CD4-positive, alpha-beta memory T cell (primary cell): ENCODE results near the gene B3GNT3. TPM values are rescaled to one million over a fixed set of nuclear protein-coding genes. Genes with fewer than 3 reads are reported as not detected.

ENCODE experiments used
- CTCF ChIA-PET: fragments of 350-600 bp; sonication (Branson Sonifier 250); formaldehyde crosslinking; loops from one replicate; lab custom pipeline; 2021; ENCODE audit warnings: inconsistent platforms; ENCODE audit not compliant: partially characterized antibody; lab: Charles Lee
- POLR2A ChIA-PET: fragments of 350-600 bp; sonication (Branson Sonifier 250); formaldehyde crosslinking; loops from one replicate; lab custom pipeline; 2021; ENCODE audit not compliant: partially characterized antibody; lab: Charles Lee
- DNase-seq, 5 donors: peaks; one replicate each; pipeline versions ENCODE4 v3.0.0 to v3.0.0-alpha.2; 2020 to 2022; ENCODE audit warnings: mixed read lengths in 1 of 5
- H3K27ac ChIP-seq: one replicate; pipeline ENCODE4 v1.7.0; 2013; ENCODE audit warnings: low read depth, low read length
- H3K27me3 ChIP-seq: 2 replicates; pipeline ENCODE4 v1.7.0; 2013; ENCODE audit warnings: mild to moderate bottlenecking, low read length, moderate library complexity; ENCODE audit not compliant: insufficient read depth
- H3K36me3 ChIP-seq: 2 replicates; pipeline ENCODE4 v1.7.0; 2013; ENCODE audit warnings: mild to moderate bottlenecking, low read length, moderate library complexity; ENCODE audit not compliant: insufficient read depth
- H3K4me1 ChIP-seq: 2 replicates; pipeline ENCODE4 v1.7.0; 2013; ENCODE audit warnings: mild to moderate bottlenecking, low read length, moderate library complexity; ENCODE audit not compliant: insufficient read depth
- H3K4me3 ChIP-seq, 2 donors: one replicate each; pipeline ENCODE4 v1.7.0; 2013; ENCODE audit warnings: low read length in 2 of 2, mild to moderate bottlenecking in 1 of 2
- H3K9me3 ChIP-seq, 2 donors: one replicate each; pipeline ENCODE4 v1.7.0; 2013; ENCODE audit warnings: low read length in 2 of 2, control low read depth in 1 of 2; ENCODE audit not compliant: control insufficient read depth in 1 of 2
- H3K27ac Mint-ChIP-seq, 7 donors: one replicate each; pipeline ENCODE4 v1.8.0; 2020 to 2021; ENCODE audit warnings: mixed read lengths in 7 of 7, mild to moderate bottlenecking in 6 of 7, inconsistent platforms in 3 of 7, moderate library complexity in 3 of 7
- H3K27me3 Mint-ChIP-seq, 2 donors: one replicate each; pipeline ENCODE4 v1.8.0; 2020 to 2021; ENCODE audit warnings: mixed read lengths in 2 of 2
- H3K36me3 Mint-ChIP-seq, 2 donors: one replicate each; pipeline ENCODE4 v1.8.0; 2020 to 2021; ENCODE audit warnings: mixed read lengths in 2 of 2, inconsistent platforms in 1 of 2, mild to moderate bottlenecking in 1 of 2
- H3K4me1 Mint-ChIP-seq, 4 donors: one replicate each; pipeline ENCODE4 v1.8.0; 2020 to 2021; ENCODE audit warnings: mixed read lengths in 4 of 4, mild to moderate bottlenecking in 1 of 4
- H3K4me3 Mint-ChIP-seq, 8 donors: one replicate each; pipeline ENCODE4 v1.8.0; 2020 to 2021; ENCODE audit warnings: mixed read lengths in 8 of 8, mild to moderate bottlenecking in 7 of 8, moderate library complexity in 6 of 8, inconsistent platforms in 3 of 8
- H3K9me3 Mint-ChIP-seq, 8 donors: one replicate each; pipeline ENCODE4 v1.8.0; 2020 to 2021; ENCODE audit warnings: mixed read lengths in 8 of 8, mild to moderate bottlenecking in 5 of 8, inconsistent platforms in 3 of 8, moderate library complexity in 1 of 8
- intact Hi-C: fragments of 100-400 bp; cut with micrococcal nuclease; formaldehyde crosslinking; loops from one replicate; pipeline ENCODE4 v1.15.1; 2023
- polyA plus RNA-seq, 2 donors: library from polyadenylated mRNA; unstranded; fragments of 300-500 nt; fragmentation: Illumina TruSeq; gene quantifications; one replicate each; pipeline ENCODE4 v1.2.3, GENCODE V29; 2021
- total RNA-seq, 2 experiments: library from RNA; stranded (reverse); gene quantifications; one replicate each; pipeline ENCODE4 v1.2.3, GENCODE V29; 2021

The B3GNT3 gene
- total and polyA plus RNA-seq, 4 experiments from 2014 or later: 0.34 to 0.72 TPM; not detected in 2

DNA sequence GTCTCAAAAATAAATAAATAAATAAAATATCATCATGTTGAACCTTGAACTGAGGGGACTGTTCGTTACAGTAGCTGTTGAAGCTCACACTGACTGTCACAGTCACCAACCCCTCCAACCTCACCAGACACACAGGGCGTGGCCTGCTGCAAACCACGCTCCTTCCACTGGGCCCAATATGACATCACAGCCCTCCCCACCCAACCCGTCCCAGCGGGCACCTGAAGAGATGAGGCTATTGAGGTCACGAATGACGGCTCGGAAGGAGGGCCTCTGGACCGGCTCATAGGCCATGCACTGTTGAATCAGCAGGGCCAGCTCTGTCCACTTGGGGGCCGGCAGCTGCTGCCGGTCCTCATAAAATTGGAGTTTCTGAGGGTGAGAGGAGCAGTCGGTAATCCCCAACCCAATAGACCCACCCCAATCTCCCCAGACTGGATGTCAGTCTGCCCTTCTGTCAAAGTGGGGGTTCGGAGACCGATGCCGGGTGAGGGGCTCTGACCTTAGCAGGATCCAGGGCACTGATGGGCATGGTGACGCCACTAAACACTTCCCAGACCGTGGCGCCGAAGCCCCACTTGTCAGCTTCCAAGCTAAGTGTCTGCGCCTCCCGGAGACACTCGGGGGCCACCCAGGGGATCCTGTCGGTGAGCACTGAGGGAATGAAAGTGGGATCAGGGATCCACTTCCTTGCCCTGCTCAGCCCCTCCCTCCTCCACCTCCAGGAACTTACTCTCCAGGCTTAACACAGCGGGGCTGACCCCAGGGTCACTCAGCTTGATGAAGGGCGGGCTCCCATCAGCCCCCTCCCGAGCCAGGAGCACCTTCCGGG is 39.6 kb downstream of the B3GNT3 start:
- H3K4me1 ChIP-seq: no peaks in the 10 kb centered on the region

DNA sequence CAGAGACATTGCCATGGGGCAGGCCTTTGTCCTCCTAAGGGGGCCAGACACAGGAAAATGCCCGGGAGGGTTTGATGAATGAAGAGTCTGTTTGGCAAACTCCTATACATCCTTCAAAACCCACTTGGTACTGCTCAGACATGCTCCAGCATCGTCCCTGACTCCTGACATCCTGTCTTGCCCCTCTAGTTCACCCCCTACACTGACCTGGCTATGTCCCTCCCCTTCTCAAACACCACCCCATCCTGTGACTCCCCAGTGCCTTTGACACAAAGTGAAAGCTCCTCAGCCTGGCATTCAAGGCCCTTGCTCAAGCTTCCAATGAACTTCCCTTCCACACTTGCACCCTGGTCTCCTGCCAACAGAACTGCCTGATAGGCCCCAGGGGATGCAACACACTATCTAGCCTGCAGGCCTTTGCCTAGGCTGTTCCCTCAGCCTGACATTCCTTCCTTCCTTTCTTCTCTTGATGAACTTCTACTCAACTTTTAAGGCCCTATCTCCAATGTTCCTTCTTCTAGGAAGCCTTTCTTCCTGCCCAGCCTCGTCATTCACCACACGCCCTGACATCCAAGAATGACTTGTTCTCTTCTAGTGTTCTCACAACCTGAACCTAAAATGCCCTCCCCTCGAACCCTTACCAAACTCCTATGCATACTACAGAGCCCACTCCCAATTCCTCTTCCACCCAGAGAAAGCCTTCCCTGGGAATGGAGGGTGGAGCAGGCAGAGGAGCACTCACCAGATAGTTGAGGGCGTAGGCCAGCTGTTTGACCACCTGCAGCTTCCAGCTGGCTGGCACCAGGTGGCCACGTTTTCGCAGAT is 40.5 kb downstream of the B3GNT3 start:
- Histone ChIP-seq H3K27me3 (no peaks in the 10 kb centered on the region), H3K36me3 (peaks cover 77% of the 10 kb centered on the region), H3K4me3 (no peak overlapping the region), H3K4me1 (no peaks in the 10 kb centered on the region), H3K27ac (no peak overlapping the region), H3K9me3 (no peaks in the 10 kb centered on the region)
- CTCF ChIA-PET: interaction anchor here (2.4 kb wide), 1 partner anchor 19 kb away, joined by 8 read pairs; no protein-coding TSS in a partner anchor
- H3K27me3 Mint-ChIP-seq: no peaks in the 10 kb centered on the region
- no peak for DNase-seq
- POLR2A ChIA-PET: interaction anchor here (2.0 kb wide), 1 partner anchor 15 kb away, joined by 5 read pairs; no protein-coding TSS in a partner anchor
- intact Hi-C loops: no loop called here
- peaks cover 61 to 74% of the 10 kb centered on the region in 2 donors for H3K36me3 Mint-ChIP-seq
- no peak overlapping the region for H3K4me3 Mint-ChIP-seq
- peaks cover 6 to 19% (median 16%) of the 10 kb centered on the region in 4 donors for H3K4me1 Mint-ChIP-seq
- peaks cover 0 to under 1% (median 0%) of the 10 kb centered on the region in 8 donors for H3K9me3 Mint-ChIP-seq
- peak overlapping the region; percentile 3 to 91 (median 69) for H3K27ac Mint-ChIP-seq

More for the DNA sequence above, 39.6 kb downstream of the B3GNT3 start:
- peaks cover 78% of the 10 kb centered on the region for H3K36me3 ChIP-seq
- Mint-ChIP-seq H3K36me3 (peaks cover 57 to 74% of the 10 kb centered on the region in 2 donors), H3K4me1 (peaks cover 6 to 19% (median 15%) of the 10 kb centered on the region in 4 donors), H3K4me3 (no peak overlapping the region), H3K27ac (peak overlapping the region in 3 of 7 donors; percentile 39 to 88 (median 46)), H3K27me3 (no peaks in the 10 kb centered on the region), H3K9me3 (peaks cover 0 to 3% (median 0%) of the 10 kb centered on the region in 8 donors)
- no peak overlapping the region for H3K27ac ChIP-seq
- CTCF ChIA-PET: interaction anchor here (1.1 to 2.4 kb wide), 2 partner anchors 20 to 43 kb away, joined by 3 to 8 read pairs; no protein-coding TSS in a partner anchor
- POLR2A ChIA-PET: interaction anchor here (1.3 to 2.0 kb wide), 2 partner anchors 10 to 16 kb away, joined by 4 to 5 read pairs; no protein-coding TSS in a partner anchor
- no peaks in the 10 kb centered on the region for H3K27me3 ChIP-seq
- H3K4me3 ChIP-seq: no peak overlapping the region
- peak in 1 of 5 donors; percentile 42 for DNase-seq
- no peaks in the 10 kb centered on the region for H3K9me3 ChIP-seq
- intact Hi-C loops: no loop called here

DNA sequence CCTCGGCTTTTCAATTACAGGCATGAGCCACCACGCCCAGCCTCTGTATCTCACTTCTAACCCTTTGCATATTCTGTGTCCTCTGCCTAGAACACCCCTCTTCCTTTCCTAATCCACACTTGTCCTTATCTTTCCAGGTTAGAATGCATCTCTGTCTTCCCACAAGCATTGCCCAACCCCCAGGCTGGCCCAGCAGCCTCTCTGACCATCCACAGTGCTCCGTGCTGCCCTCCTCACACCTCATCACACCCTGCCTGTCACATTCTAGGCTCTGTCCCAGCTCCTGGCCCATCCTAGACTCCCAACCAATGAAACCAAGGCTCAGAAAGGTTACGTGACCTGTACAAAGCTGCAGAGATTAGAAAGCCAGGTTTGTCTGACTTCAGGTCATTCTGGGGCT is 41.6 kb downstream of the B3GNT3 start:
- ChIA-PET CTCF (interaction anchor here (1.0 kb wide), 1 partner anchor 62 kb away, joined by 3 read pairs; no protein-coding TSS in a partner anchor), POLR2A (no interaction called here)
- H3K27ac ChIP-seq: no peak overlapping the region
- peaks cover 80% of the 10 kb centered on the region for H3K36me3 ChIP-seq
- Mint-ChIP-seq H3K4me1 (peaks cover 6 to 24% (median 20%) of the 10 kb centered on the region in 4 donors), H3K4me3 (no peak overlapping the region), H3K36me3 (peaks cover 66 to 75% of the 10 kb centered on the region in 2 donors), H3K27ac (peak overlapping the region in 6 of 7 donors; percentile 44 to 88 (median 71)), H3K9me3 (no peaks in the 10 kb centered on the region), H3K27me3 (no peaks in the 10 kb centered on the region)
- H3K9me3 ChIP-seq: no peaks in the 10 kb centered on the region
- no peaks in the 10 kb centered on the region for H3K27me3 ChIP-seq
- no peak for DNase-seq
- intact Hi-C loops: no loop called here
- no peaks in the 10 kb centered on the region for H3K4me1 ChIP-seq
- no peak overlapping the region for H3K4me3 ChIP-seq

DNA sequence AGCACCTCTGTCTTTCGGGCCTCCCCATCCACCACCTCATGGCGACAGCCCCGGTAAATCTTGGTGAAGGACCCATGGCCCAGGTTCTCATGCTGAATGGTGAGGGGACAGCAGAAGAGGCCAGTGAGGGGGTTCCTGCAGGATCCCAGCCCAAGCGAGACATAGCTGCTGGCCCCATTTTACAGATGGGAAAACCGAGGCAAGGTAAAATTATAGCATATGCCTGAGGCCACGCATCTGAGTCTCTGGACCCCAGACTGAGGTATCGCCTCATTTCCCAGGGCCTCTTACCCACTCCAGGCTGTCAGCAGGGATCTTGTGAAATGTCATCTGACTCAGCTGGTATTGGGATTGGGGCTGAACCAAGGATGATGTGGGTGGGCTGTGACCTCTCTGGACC is 43.0 kb downstream of the B3GNT3 start:
- no peak overlapping the region for H3K4me3 Mint-ChIP-seq
- DNase-seq: no peak
- Histone ChIP-seq H3K4me3 (no peak overlapping the region), H3K36me3 (peaks cover 79% of the 10 kb centered on the region), H3K4me1 (peaks cover 8% of the 10 kb centered on the region), H3K27me3 (no peaks in the 10 kb centered on the region), H3K27ac (no peak overlapping the region), H3K9me3 (no peaks in the 10 kb centered on the region)
- ChIA-PET CTCF (interaction anchor here (0.8 to 1.2 kb wide), 3 partner anchors 9 to 131 kb away, joined by 3 read pairs; partner anchors contain the start of gene JAK3), POLR2A (interaction anchor here (1.2 kb wide), 1 partner anchor 12 kb away, joined by 4 read pairs; no protein-coding TSS in a partner anchor)
- intact Hi-C loops: no loop called here
- H3K36me3 Mint-ChIP-seq: peaks cover 53 to 66% of the 10 kb centered on the region in 2 donors
- H3K27me3 Mint-ChIP-seq: no peaks in the 10 kb centered on the region
- peaks cover 6 to 25% (median 19%) of the 10 kb centered on the region in 4 donors for H3K4me1 Mint-ChIP-seq
- no peaks in the 10 kb centered on the region for H3K9me3 Mint-ChIP-seq
- peak overlapping the region in 4 of 7 donors; percentile 5 to 75 (median 58) for H3K27ac Mint-ChIP-seq

DNA sequence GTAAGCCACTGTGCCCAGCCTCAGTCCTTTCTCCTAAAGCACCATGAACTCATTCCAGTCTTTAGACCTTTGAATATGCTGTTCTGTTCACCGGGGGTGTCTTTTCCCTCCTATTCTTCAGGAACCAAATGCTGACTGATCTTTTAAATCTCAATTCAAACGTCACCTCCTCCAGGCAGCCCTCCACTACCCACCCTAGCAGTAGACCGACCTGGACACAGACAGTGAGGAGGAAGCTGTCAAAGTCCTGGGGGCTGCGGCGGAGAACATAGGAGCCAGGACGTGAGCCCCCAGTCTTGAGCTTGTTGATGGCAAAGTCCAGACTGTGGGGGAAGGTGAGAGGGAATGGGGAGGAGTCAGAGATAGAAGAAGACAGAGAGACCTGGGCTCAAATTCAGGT is 45.1 kb downstream of the B3GNT3 start:
- no peaks in the 10 kb centered on the region for H3K27me3 ChIP-seq
- Mint-ChIP-seq H3K4me1 (peaks cover 18 to 41% (median 32%) of the 10 kb centered on the region in 4 donors), H3K27ac (peak overlapping the region in 4 of 7 donors; percentile 15 to 58 (median 38)), H3K27me3 (no peaks in the 10 kb centered on the region), H3K9me3 (no peaks in the 10 kb centered on the region), H3K36me3 (peaks cover 51 to 66% of the 10 kb centered on the region in 2 donors), H3K4me3 (no peak overlapping the region)
- peaks cover 80% of the 10 kb centered on the region for H3K36me3 ChIP-seq
- no peak for DNase-seq
- intact Hi-C loops: no loop called here
- CTCF ChIA-PET: interaction anchor here (0.9 to 1.0 kb wide), 2 partner anchors 15 to 19 kb away, joined by 3 read pairs; partner anchors contain the start of gene RPL18A
- H3K9me3 ChIP-seq: no peaks in the 10 kb centered on the region
- POLR2A ChIA-PET: no interaction called here
- no peak overlapping the region for H3K27ac ChIP-seq
- H3K4me1 ChIP-seq: peaks cover 29% of the 10 kb centered on the region
- no peak overlapping the region for H3K4me3 ChIP-seq

DNA sequence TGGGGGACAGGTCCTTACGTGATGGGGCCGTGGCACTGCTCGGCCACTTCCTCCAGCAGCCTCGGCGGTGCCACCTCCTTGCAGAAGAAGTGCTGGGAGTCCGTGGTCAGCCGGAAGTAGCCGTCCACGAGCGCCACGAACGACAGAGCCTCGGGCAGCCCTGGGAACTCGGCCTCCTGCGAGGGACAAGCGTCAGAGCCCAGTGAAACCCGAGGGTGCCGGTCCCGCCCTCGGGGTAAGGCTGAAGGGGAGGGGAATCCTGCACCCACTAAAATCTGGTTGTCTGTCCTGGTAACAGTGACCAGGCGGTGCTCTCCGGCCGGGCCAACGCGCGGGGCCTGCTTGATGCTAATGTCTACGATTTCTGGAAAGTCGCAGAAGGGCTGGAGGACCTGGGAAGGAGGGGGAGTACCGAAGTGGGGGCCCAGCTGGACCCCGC is 46.5 kb downstream of the B3GNT3 start:
- Mint-ChIP-seq H3K4me1 (peaks cover 15 to 45% (median 34%) of the 10 kb centered on the region in 4 donors), H3K27ac (peak overlapping the region in 2 of 7 donors; percentile 58 to 75)
- DNase-seq: no peak

More for the DNA sequence above, 46.5 kb downstream of the B3GNT3 start:
- Mint-ChIP-seq H3K9me3 (no peaks in the 10 kb centered on the region), H3K4me3 (peak overlapping the region in 1 of 8 donors; percentile 21), H3K27me3 (no peaks in the 10 kb centered on the region), H3K36me3 (peaks cover 38 to 57% of the 10 kb centered on the region in 2 donors)
- H3K27ac ChIP-seq: no peak overlapping the region
- H3K27me3 ChIP-seq: no peaks in the 10 kb centered on the region
- CTCF ChIA-PET: interaction anchor here (0.9 kb wide), 1 partner anchor 13 kb away, joined by 3 read pairs; no protein-coding TSS in a partner anchor
- POLR2A ChIA-PET: no interaction called here
- H3K9me3 ChIP-seq: no peaks in the 10 kb centered on the region
- intact Hi-C loops: no loop called here
- H3K36me3 ChIP-seq: peaks cover 66% of the 10 kb centered on the region
- peaks cover 43% of the 10 kb centered on the region for H3K4me1 ChIP-seq
- no peak overlapping the region for H3K4me3 ChIP-seq
